GF-D8 (cell line): ENCODE measurements around the gene BAHD1.

Experiments used
- DNase-seq: peaks from one replicate; lab custom pipeline; 2025; lab: John Stamatoyannopoulos, UW

BAHD1 gene

GRCh38 chr15:40440743-40441564 lies at the start of gene BAHD1:
TSS of gene BAHD1 (plus strand) at chr15:40440953. CDS start at chr15:40458465, 17,512 bp downstream.
- peak; percentile 63 for DNase-seq

- DNase-seq = no peak
Measured at GRCh38 chr15:40392986-40393948, 47.5 kb upstream of the BAHD1 start.

- no peak for DNase-seq
Measured at GRCh38 chr15:40397688-40398412, 42.9 kb upstream of the BAHD1 start.

- peak; percentile 79 for DNase-seq
Measured at GRCh38 chr15:40398413-40398873, 42.3 kb upstream of the BAHD1 start.

- no peak for DNase-seq
Measured at GRCh38 chr15:40399370-40399769, 41.4 kb upstream of the BAHD1 start.

GRCh38 chr15:40405501-40406381 lies 35.0 kb upstream of the BAHD1 start, which contains the start of gene IVD:
TSS of gene IVD (plus strand) at chr15:40405795. CDS start at chr15:40405828, 33 bp downstream.
- peak; percentile 66 for DNase-seq

- DNase-seq = no peak
Measured at GRCh38 chr15:40407330-40407990, 33.3 kb upstream of the BAHD1 start.

GRCh38 chr15:40409366-40409765 lies 31.4 kb upstream of the BAHD1 start:
- no peak for DNase-seq

GRCh38 chr15:40410476-40410875 lies 30.3 kb upstream of the BAHD1 start:
- no peak for DNase-seq

GRCh38 chr15:40412095-40412759 lies 28.5 kb upstream of the BAHD1 start:
- DNase-seq = no peak

- DNase-seq = no peak
Measured at GRCh38 chr15:40413036-40413435, 27.7 kb upstream of the BAHD1 start.

GRCh38 chr15:40414816-40415215 lies 25.9 kb upstream of the BAHD1 start:
- DNase-seq = no peak

- DNase-seq = no peak
Measured at GRCh38 chr15:40415226-40415625, 25.5 kb upstream of the BAHD1 start.

GRCh38 chr15:40416056-40416455 lies 24.7 kb upstream of the BAHD1 start:
- no peak for DNase-seq

- no peak for DNase-seq
Measured at GRCh38 chr15:40418126-40418525, 22.6 kb upstream of the BAHD1 start.

GRCh38 chr15:40420071-40420713 lies 20.6 kb upstream of the BAHD1 start:
- no peak for DNase-seq

- no peak for DNase-seq
Measured at GRCh38 chr15:40420793-40421192, 20.0 kb upstream of the BAHD1 start.

GRCh38 chr15:40421246-40422157 lies 19.3 kb upstream of the BAHD1 start:
- no peak for DNase-seq
